Breast epithelium (tissue), 3 donors: ENCODE measurements around the gene UBTD2.

Source experiments
- CTCF ChIP-seq, 3 donors: fragments of 450-650 bp; IDR thresholded peaks; one replicate each; pipeline ENCODE4 v1.5.1; 2016 to 2017; ENCODE audit warnings: antibody characterized with exemption in 3 of 3, mild to moderate bottlenecking in 3 of 3, moderate library complexity in 3 of 3
- POLR2A ChIP-seq: fragments of 450-650 bp; IDR thresholded peaks from one replicate; pipeline ENCODE4 v1.6.1; 2016; ENCODE audit warnings: antibody characterized with exemption, mild to moderate bottlenecking, moderate library complexity
- POLR2AphosphoS5 ChIP-seq, 3 donors: sonication (generic); formaldehyde crosslinking; IDR thresholded peaks; one replicate each; pipeline ENCODE4 v1.6.1; 2017; ENCODE audit warnings: antibody characterized with exemption in 3 of 3

GRCh38 chr5:172211676-172212075, 71.9 kb downstream of the UBTD2 start:
- no peak for TF ChIP-seq CTCF (IDR thresholded peaks at IDR 0.05)
- TF ChIP-seq POLR2AphosphoS5 (IDR thresholded peaks at IDR 0.05): no peak
- TF ChIP-seq POLR2A: no peak
